Neutrophil (primary cell): ENCODE results near the gene NTM.

ENCODE experiments used
- H3K27ac ChIP-seq: fragments of 200-600 bp; sonication (generic); 2 replicates; pipeline ENCODE4 v1.5.1; 2016; ENCODE audit warnings: mild to moderate bottlenecking, moderate library complexity
- H3K27me3 ChIP-seq: fragments of 200-600 bp; sonication (generic); 2 replicates; pipeline ENCODE4 v1.6.0; 2016; ENCODE audit warnings: mild to moderate bottlenecking
- H3K36me3 ChIP-seq: fragments of 200-600 bp; sonication (generic); 2 replicates; pipeline ENCODE4 v1.5.1; 2017
- H3K4me1 ChIP-seq, 2 experiments: fragments of 200-600 bp in 1 of 2; sonication (generic) in 1 of 2; 1 replicate in 1 of 2; 2 replicates in 1 of 2; pipeline versions ENCODE4 v1.5.1 to v1.6.1; 2013 to 2016; ENCODE audit warnings: low read depth in 1 of 2, low read length in 1 of 2, mild to moderate bottlenecking in 1 of 2, moderate library complexity in 1 of 2; ENCODE audit not compliant: control insufficient read depth in 1 of 2, insufficient read depth in 1 of 2
- H3K4me3 ChIP-seq, 2 experiments: fragments of 200-600 bp in 1 of 2; sonication (generic) in 1 of 2; 1 replicate in 1 of 2; 2 replicates in 1 of 2; pipeline ENCODE4 v1.5.1; 2013 to 2016; ENCODE audit warnings: low read depth in 1 of 2, low read length in 1 of 2, mild to moderate bottlenecking in 1 of 2, moderate library complexity in 1 of 2
- H3K9me3 ChIP-seq: fragments of 200-600 bp; sonication (generic); 2 replicates; pipeline ENCODE4 v1.5.1; 2016
- TF ChIP-seq, protein P1 (sequence below): fragments of 200-600 bp; sonication (generic); IDR thresholded peaks from 2 replicates; pipeline ENCODE4 v1.5.1; 2016; ENCODE audit warnings: antibody characterized with exemption

The NTM gene

DNA sequence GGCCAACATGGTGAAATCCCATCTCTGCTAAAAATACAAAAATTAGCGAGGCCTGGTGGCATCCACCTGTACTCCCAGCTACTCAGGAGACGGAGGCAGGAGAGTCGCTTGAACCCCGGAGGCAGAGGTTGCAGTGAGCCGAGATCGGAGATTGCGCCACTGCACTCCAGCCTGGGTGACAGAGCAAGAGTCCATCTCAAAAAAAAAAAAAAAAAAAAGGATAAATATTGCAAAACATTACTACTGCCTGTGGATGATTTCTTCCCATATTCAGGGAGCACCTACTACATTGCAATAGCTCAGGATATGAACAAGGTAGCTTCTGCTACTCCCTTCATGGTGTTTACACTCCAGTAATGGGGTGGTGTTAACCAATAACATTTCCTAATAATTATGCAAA lies 980.6 kb downstream of the NTM start:
- H3K36me3 ChIP-seq, result no peaks in the 10 kb centered on the region
- H3K4me3 ChIP-seq, result no peak overlapping the region
- no peaks in the 10 kb centered on the region for H3K27me3 ChIP-seq
- no peaks in the 10 kb centered on the region for H3K9me3 ChIP-seq
- TF ChIP-seq, protein P1, sequence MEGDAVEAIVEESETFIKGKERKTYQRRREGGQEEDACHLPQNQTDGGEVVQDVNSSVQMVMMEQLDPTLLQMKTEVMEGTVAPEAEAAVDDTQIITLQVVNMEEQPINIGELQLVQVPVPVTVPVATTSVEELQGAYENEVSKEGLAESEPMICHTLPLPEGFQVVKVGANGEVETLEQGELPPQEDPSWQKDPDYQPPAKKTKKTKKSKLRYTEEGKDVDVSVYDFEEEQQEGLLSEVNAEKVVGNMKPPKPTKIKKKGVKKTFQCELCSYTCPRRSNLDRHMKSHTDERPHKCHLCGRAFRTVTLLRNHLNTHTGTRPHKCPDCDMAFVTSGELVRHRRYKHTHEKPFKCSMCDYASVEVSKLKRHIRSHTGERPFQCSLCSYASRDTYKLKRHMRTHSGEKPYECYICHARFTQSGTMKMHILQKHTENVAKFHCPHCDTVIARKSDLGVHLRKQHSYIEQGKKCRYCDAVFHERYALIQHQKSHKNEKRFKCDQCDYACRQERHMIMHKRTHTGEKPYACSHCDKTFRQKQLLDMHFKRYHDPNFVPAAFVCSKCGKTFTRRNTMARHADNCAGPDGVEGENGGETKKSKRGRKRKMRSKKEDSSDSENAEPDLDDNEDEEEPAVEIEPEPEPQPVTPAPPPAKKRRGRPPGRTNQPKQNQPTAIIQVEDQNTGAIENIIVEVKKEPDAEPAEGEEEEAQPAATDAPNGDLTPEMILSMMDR, result no peak
- no peaks in the 10 kb centered on the region for H3K4me1 ChIP-seq
- no peak overlapping the region for H3K27ac ChIP-seq

DNA sequence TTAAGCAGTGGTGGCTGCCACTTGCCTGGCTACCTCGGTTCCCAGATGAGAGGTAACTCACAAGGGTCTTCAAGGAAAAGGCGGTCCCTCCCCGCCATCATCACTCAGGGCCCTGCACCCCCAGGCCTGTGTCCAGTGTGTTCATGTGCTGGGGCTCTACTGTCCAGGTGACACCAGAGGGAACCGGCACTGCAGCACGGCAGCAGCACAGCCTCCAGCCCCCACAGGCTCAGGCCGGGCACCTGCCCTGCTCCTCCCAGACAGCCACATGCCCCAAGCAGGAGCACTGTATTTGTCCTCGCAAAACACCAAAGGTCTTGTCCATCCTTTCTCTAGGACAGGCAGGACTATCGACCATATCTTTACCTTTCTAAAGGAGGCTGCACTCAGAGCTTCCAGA lies 982.1 kb downstream of the NTM start:
- TF ChIP-seq, protein P1, result no peak
- H3K9me3 ChIP-seq, result no peaks in the 10 kb centered on the region
- no peaks in the 10 kb centered on the region for H3K27me3 ChIP-seq
- H3K4me1 ChIP-seq, result no peaks in the 10 kb centered on the region
- H3K27ac ChIP-seq, result no peak overlapping the region
- no peaks in the 10 kb centered on the region for H3K36me3 ChIP-seq
- H3K4me3 ChIP-seq, result no peak overlapping the region

DNA sequence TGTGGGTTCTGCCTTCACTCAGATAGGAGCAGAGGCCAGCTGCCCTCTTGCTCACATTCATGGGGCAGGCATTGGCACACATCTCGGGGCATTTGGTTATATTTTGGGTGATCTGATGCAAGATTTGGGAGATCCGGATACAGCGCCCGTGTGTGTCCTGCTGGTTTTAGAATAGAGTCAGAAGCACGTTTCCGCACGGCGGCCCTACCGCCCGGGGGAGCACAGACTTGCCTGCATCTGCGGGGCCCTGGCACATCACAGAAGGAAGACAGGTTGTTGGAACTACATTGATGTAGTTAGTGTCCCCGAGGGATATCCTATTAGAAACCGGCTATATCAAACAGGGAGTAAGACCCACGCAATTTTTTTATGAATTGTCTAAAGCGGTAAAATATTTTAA lies 982.8 kb downstream of the NTM start:
- no peaks in the 10 kb centered on the region for H3K4me1 ChIP-seq
- no peaks in the 10 kb centered on the region for H3K27me3 ChIP-seq
- no peaks in the 10 kb centered on the region for H3K36me3 ChIP-seq
- H3K4me3 ChIP-seq, result no peak overlapping the region
- no peaks in the 10 kb centered on the region for H3K9me3 ChIP-seq
- TF ChIP-seq, protein P1, result no peak
- H3K27ac ChIP-seq, result no peak overlapping the region

DNA sequence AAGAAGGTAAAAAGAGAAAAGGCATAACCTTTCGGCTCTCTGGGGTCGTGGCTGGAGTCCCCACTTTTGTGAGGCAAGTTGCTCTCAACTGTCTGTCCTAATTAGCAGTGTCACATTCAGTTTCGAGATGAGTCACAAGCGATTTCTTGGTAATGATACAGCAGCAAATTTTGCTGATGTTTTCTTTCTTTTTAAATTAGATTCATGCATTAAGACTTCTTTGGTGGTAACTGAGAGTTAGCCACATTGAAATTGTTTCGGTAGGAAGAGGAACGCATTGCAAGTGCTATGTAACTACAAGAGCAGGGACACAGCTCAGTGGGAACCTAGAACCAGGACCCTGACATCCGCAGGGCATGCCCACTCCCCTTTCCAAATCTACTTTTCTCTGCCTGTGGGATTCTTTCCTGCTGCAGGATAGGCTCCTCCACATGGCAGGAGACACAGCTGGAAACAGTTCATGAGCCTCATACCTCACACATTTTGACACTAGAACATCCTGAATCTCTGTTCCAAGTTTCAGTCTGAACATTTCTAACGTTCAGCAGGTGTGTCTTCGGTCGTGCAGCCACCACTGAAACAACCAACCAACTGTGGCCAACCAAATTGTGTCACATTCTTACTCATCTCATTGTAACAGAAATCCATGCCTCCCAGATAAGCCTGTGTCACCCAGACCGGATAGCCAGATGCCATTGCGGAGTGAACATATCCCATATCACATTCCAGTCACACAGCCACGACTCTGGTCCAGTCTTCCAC lies 987.6 kb downstream of the NTM start:
- H3K27me3 ChIP-seq, result no peaks in the 10 kb centered on the region
- TF ChIP-seq, protein P1, result no peak
- no peak overlapping the region for H3K27ac ChIP-seq
- H3K9me3 ChIP-seq, result no peaks in the 10 kb centered on the region
- H3K4me3 ChIP-seq, result no peak overlapping the region
- no peaks in the 10 kb centered on the region for H3K36me3 ChIP-seq
- no peaks in the 10 kb centered on the region for H3K4me1 ChIP-seq

DNA sequence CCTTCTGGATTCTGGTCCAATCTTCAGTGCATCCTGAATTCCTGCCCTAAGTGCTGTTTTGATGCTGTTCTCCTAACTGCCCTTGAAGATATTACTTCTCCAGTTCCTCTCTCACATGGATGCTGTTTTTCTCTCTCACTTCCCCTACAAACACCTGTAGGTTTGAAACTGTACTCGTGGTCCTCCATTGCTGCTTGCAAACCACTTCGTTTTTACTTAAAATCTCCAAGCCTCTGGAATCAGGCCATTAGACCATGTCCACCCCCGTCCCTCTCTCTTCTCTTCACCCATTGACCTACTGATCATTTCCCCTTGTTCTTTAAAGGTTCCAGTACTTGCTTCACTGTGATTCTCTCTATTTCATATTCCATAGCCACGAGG lies 988.1 kb downstream of the NTM start:
- no peaks in the 10 kb centered on the region for H3K36me3 ChIP-seq
- no peak overlapping the region for H3K4me3 ChIP-seq
- no peaks in the 10 kb centered on the region for H3K4me1 ChIP-seq
- TF ChIP-seq, protein P1, result no peak
- no peak overlapping the region for H3K27ac ChIP-seq
- H3K9me3 ChIP-seq, result no peaks in the 10 kb centered on the region
- H3K27me3 ChIP-seq, result no peaks in the 10 kb centered on the region
